Progenitor cell of endocrine pancreas (in vitro differentiated cells): ENCODE data around the gene CHRM2. TPM values are rescaled to one million over a fixed set of nuclear protein-coding genes. Genes with fewer than 3 reads are reported as not detected.

ENCODE experiments used
- DNase-seq: peaks from one replicate; pipeline ENCODE4 v3.0.0; 2021; ENCODE audit warnings: low spot score; ENCODE audit not compliant: unreplicated experiment
- H3K27ac Mint-ChIP-seq: 2 replicates; pipeline ENCODE4 v1.8.0; 2021; ENCODE audit warnings: mild to moderate bottlenecking, moderate library complexity, mixed read lengths
- H3K27me3 Mint-ChIP-seq: 2 replicates; pipeline ENCODE4 v1.8.0; 2021; ENCODE audit warnings: mixed read lengths
- H3K36me3 Mint-ChIP-seq: 2 replicates; pipeline ENCODE4 v1.8.0; 2022; ENCODE audit warnings: mixed read lengths; ENCODE audit not compliant: insufficient read depth
- H3K4me1 Mint-ChIP-seq: 2 replicates; pipeline ENCODE4 v1.8.0; 2021; ENCODE audit warnings: low read depth, mixed read lengths
- H3K4me3 Mint-ChIP-seq: 2 replicates; pipeline ENCODE4 v1.8.0; 2021; ENCODE audit warnings: low read depth, mild to moderate bottlenecking, moderate library complexity, mixed read lengths
- H3K9me3 Mint-ChIP-seq: 2 replicates; pipeline ENCODE4 v1.8.0; 2021; ENCODE audit warnings: low read depth, mixed read lengths
- CTCF ChIP-seq: fragments of 200-600 bp; sonication (generic); IDR thresholded peaks from one replicate; pipeline ENCODE4 v1.5.0; 2021; ENCODE audit warnings: antibody characterized with exemption, mild to moderate bottlenecking; ENCODE audit not compliant: unreplicated experiment
- total RNA-seq: library from RNA; stranded (reverse); gene quantifications from 2 replicates; pipeline ENCODE4 v1.2.1, GENCODE V29; 2021

Gene CHRM2
- total RNA-seq, 1 donor from 2014 or later: not detected

- Mint-ChIP-seq H3K27me3 (no peaks in the 10 kb centered on the region), H3K9me3 (no peaks in the 10 kb centered on the region)
Observed at GRCh38 chr7:136964347-136964746, 95.9 kb downstream of the CHRM2 start.

GRCh38 chr7:136966825-136967224 is 98.4 kb downstream of the CHRM2 start:
- no peaks in the 10 kb centered on the region for H3K27me3 Mint-ChIP-seq
- no peak overlapping the region for H3K4me3 Mint-ChIP-seq
- H3K27ac Mint-ChIP-seq: no peak overlapping the region
- H3K36me3 Mint-ChIP-seq: no peaks in the 10 kb centered on the region
- peaks cover 1% of the 10 kb centered on the region for H3K4me1 Mint-ChIP-seq
- no peaks in the 10 kb centered on the region for H3K9me3 Mint-ChIP-seq
- no peak for TF ChIP-seq CTCF
- DNase-seq: no peak

More at GRCh38 chr7:136964347-136964746, 95.9 kb downstream of the CHRM2 start:
- Mint-ChIP-seq H3K4me1 (no peaks in the 10 kb centered on the region), H3K27ac (no peak overlapping the region), H3K36me3 (no peaks in the 10 kb centered on the region), H3K4me3 (no peak overlapping the region)
- TF ChIP-seq CTCF: no peak
- DNase-seq: no peak

GRCh38 chr7:136969761-136970160 is 101.3 kb downstream of the CHRM2 start:
- H3K4me3 Mint-ChIP-seq: no peak overlapping the region
- H3K27ac Mint-ChIP-seq: no peak overlapping the region

GRCh38 chr7:136971776-136972175 is 103.3 kb downstream of the CHRM2 start:
- DNase-seq: no peak
- Mint-ChIP-seq H3K4me1 (peaks cover 3% of the 10 kb centered on the region), H3K4me3 (no peak overlapping the region), H3K27ac (no peak overlapping the region), H3K36me3 (peaks cover 1% of the 10 kb centered on the region), H3K27me3 (no peaks in the 10 kb centered on the region), H3K9me3 (peaks cover 3% of the 10 kb centered on the region)
- no peak for TF ChIP-seq CTCF

More at GRCh38 chr7:136969761-136970160, 101.3 kb downstream of the CHRM2 start:
- Mint-ChIP-seq H3K27me3 (no peaks in the 10 kb centered on the region), H3K9me3 (peaks cover 3% of the 10 kb centered on the region), H3K4me1 (peaks cover 3% of the 10 kb centered on the region), H3K36me3 (peaks cover 1% of the 10 kb centered on the region)
- no peak for DNase-seq
- TF ChIP-seq CTCF: no peak

- peaks cover 3% of the 10 kb centered on the region for H3K4me1 Mint-ChIP-seq
- no peak overlapping the region for H3K4me3 Mint-ChIP-seq
- TF ChIP-seq CTCF: no peak
- peaks cover 11% of the 10 kb centered on the region for H3K9me3 Mint-ChIP-seq
- H3K36me3 Mint-ChIP-seq: peaks cover 3% of the 10 kb centered on the region
- H3K27me3 Mint-ChIP-seq: no peaks in the 10 kb centered on the region
- no peak for DNase-seq
- no peak overlapping the region for H3K27ac Mint-ChIP-seq
Observed at GRCh38 chr7:136976504-136977251, 108.2 kb downstream of the CHRM2 start.
